Pancreas (tissue), 10 donors: ENCODE results near the gene MKNK2. TPM values are rescaled to one million over a fixed set of nuclear protein-coding genes. Genes with fewer than 3 reads are reported as not detected.

Source experiments
- ATAC-seq, 4 donors: fragments of 200-7000 bp; cut with Tn5 transposase; one replicate each; pipeline versions ENCODE4 v1.8.0 to v1.9.1; 2020; ENCODE audit warnings: mild to moderate bottlenecking in 4 of 4, moderate library complexity in 4 of 4
- DNase-seq, 6 donors: peaks; one replicate each; pipeline ENCODE4 v3.0.0-alpha.2; 2020
- FAIRE-seq: peaks from 2 replicates; lab custom pipeline; 2012; peaks lifted over from hg19 to GRCh38; lab: Jason Lieb, UNC
- H3K27ac ChIP-seq, 4 donors: fragments of 200-600 bp; sonication (generic); 1 replicate in 3 of 4; 2 replicates in 1 of 4; pipeline versions ENCODE4 v1.5.0 to v1.8.0; 2020
- H3K27me3 ChIP-seq, 4 donors: fragments of 200-600 bp; one replicate each; pipeline ENCODE4 v1.8.0; 2021
- H3K36me3 ChIP-seq, 3 donors: fragments of 200-600 bp; sonication (generic) in 1 of 3; one replicate each; pipeline versions ENCODE4 v1.5.0 to v1.8.0; 2020 to 2021
- H3K4me1 ChIP-seq, 3 donors: fragments of 200-600 bp; one replicate each; pipeline ENCODE4 v1.8.0; 2021
- H3K4me3 ChIP-seq, 4 donors: fragments of 200-600 bp; sonication (generic) in 2 of 4; one replicate each; pipeline versions ENCODE4 v1.5.0 to v1.8.0; 2020 to 2021
- H3K9me3 ChIP-seq, 4 donors: fragments of 200-600 bp; one replicate each; pipeline ENCODE4 v1.8.0; 2021
- CTCF ChIP-seq, 4 donors: fragments of 200-600 bp; sonication (generic) in 3 of 4; IDR thresholded peaks; one replicate each; pipeline versions ENCODE4 v1.5.0 to v1.8.0; 2021; ENCODE audit warnings: antibody characterized with exemption in 4 of 4
- WGBS, 2 donors: extraction: QIAGEN DNeasy Blood & Tissue Kit; methylation state at CpG; one replicate each; pipeline ENCODE4 v1.1.7; 2013; 5-methylcytosine and 5-hydroxymethylcytosine counted together
- intact Hi-C, 3 donors: fragments of 100-400 bp; cut with DNase I; formaldehyde crosslinking; loops; one replicate each; pipeline versions ENCODE4 v1.11.1 to v1.14.2; 2022
- polyA plus RNA-seq, 2 donors: library from polyadenylated mRNA; stranded (reverse); fragments of 200-250 nt; gene quantifications; one replicate each; pipeline ENCODE4 v1.2.3, GENCODE V29; 2013
- total RNA-seq, 6 donors: library from RNA; stranded (reverse); fragmentation: NEBNext Ultra II Directional in 4 of 6; extraction: Animal tissue kit (Norgen Biotek cat#: 25700) in 4 of 6; gene quantifications; one replicate each; pipeline versions ENCODE4 v1.2.1 to v1.2.4, GENCODE V29; 2021 to 2023
- donor health status: healthy with polysubstance abuse.
- donor health status: DM: no; HTN: no; CAD: no; lungs with moderate emphysema.
- donor health status: DM: no; HTN: no; CAD: no.
- donor health status: control.
- donor health status: control.
- donor health status: Bipolar disorder and iron deficiency.
- donor health status: DM: yes; HTN: yes; CAD: no.
- donor health status: DM: no; HTN: no; CAD: no.
- donor health status: DM: no; HTN: no; CAD: no.
- donor health status: DM: yes; HTN: yes; CAD: no.

The MKNK2 gene
- total and polyA plus RNA-seq, 8 donors = 102 to 446 (median 239) TPM

- Histone ChIP-seq H3K4me1 (no peaks in the 10 kb centered on the region), H3K27ac (no peak overlapping the region), H3K9me3 (no peaks in the 10 kb centered on the region), H3K27me3 (no peaks in the 10 kb centered on the region), H3K4me3 (no peak overlapping the region), H3K36me3 (no peaks in the 10 kb centered on the region)
- ATAC-seq = no peak
- whole genome bisulfite sequencing, 2 donors = 78 to 85% methylated on average over 21 of the region's 21 CpGs
- peak in 1 of 6 donors; percentile 75 for DNase-seq
- intact Hi-C loops = no loop called here
- no peak for TF ChIP-seq CTCF (IDR thresholded peaks at IDR 0.05)
- no peak for FAIRE-seq
Observed at GRCh38 chr19:2012941-2013682, 37.9 kb downstream of the MKNK2 start.

- FAIRE-seq (no peak), DNase-seq (peak in 1 of 6 donors; percentile 70), ATAC-seq (no peak)
- no peak for TF ChIP-seq CTCF (IDR thresholded peaks at IDR 0.05)
- Histone ChIP-seq H3K4me1 (no peaks in the 10 kb centered on the region), H3K9me3 (no peaks in the 10 kb centered on the region), H3K27ac (no peak overlapping the region), H3K36me3 (no peaks in the 10 kb centered on the region), H3K4me3 (no peak overlapping the region), H3K27me3 (no peaks in the 10 kb centered on the region)
- intact Hi-C loops = no loop called here
- WGBS, 2 donors = 93 to 96% methylated on average over 11 to 12 of the region's 12 CpGs
Observed at GRCh38 chr19:2011169-2011568, 39.9 kb downstream of the MKNK2 start.

- no peaks in the 10 kb centered on the region for H3K9me3 ChIP-seq
- H3K27ac ChIP-seq = no peak overlapping the region
- H3K27me3 ChIP-seq = no peaks in the 10 kb centered on the region
- no peak overlapping the region for H3K4me3 ChIP-seq
- no peaks in the 10 kb centered on the region for H3K4me1 ChIP-seq
- no peaks in the 10 kb centered on the region for H3K36me3 ChIP-seq
- FAIRE-seq = no peak
- no peak for TF ChIP-seq CTCF (IDR thresholded peaks at IDR 0.05)
- intact Hi-C loops = no loop called here
- WGBS, 2 donors = 93 to 95% methylated on average over 20 of the region's 20 CpGs
- no peak for ATAC-seq
- DNase-seq = peak in 1 of 6 donors; percentile 65
Observed at GRCh38 chr19:2010135-2010668, 40.8 kb downstream of the MKNK2 start.

- no peaks in the 10 kb centered on the region for H3K4me1 ChIP-seq
- 89 to 92% methylated on average over 4 of the region's 4 CpGs for WGBS, 2 donors
- TF ChIP-seq CTCF (IDR thresholded peaks at IDR 0.05) = no peak
- FAIRE-seq = no peak
- no peak for DNase-seq
- intact Hi-C loops = no loop called here
- H3K4me3 ChIP-seq = no peak overlapping the region
- no peak for ATAC-seq
- no peak overlapping the region for H3K27ac ChIP-seq
- no peaks in the 10 kb centered on the region for H3K9me3 ChIP-seq
- peaks cover 0 to 6% (median 0%) of the 10 kb centered on the region in 3 donors for H3K36me3 ChIP-seq
- no peaks in the 10 kb centered on the region for H3K27me3 ChIP-seq
Observed at GRCh38 chr19:2003874-2004273, 47.2 kb downstream of the MKNK2 start.
